Measurements from ENCODE around the gene TTC34.

TTC34 gene

DNA sequence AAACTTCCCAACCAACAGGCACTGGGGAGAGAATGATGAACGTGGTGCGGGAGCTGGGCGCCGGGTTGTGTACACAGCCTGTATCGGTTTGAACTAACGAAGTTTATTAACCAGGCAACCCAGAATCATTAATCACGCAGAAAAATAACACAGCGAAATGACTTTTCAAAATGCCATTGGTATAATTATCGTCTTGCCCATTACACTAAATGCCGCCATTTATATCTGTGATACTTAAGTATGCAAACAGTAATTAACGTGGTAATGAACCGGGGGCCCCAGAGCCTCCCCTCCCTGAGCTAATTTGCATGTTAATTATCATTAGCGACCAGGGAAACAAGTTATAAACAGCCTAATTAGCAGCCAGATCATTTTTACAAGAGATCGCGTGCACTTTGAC lies 5.1 kb upstream of the TTC34 start:
- H3K79me1 ChIP-seq (replicated peaks; ENCODE audit: low read length, poor library complexity, severe bottlenecking), result no peaks in the 10 kb centered on the region
- no peaks in the 10 kb centered on the region for H3K36me3 ChIP-seq (ENCODE audit: control insufficient read depth in 1 of 2, insufficient read depth in 2 of 2, low read depth in 1 of 2, low read length in 2 of 2)

GRCh38 chr1:2805801-2806430 lies 4.4 kb upstream of the TTC34 start:
- Histone ChIP-seq H3K36me3 (ENCODE audit: control insufficient read depth in 1 of 2, insufficient read depth in 2 of 2, low read depth in 1 of 2, low read length in 2 of 2) (no peaks in the 10 kb centered on the region), H3K27ac (ENCODE audit: low read length, poor library complexity, severe bottlenecking) (no peak overlapping the region), H3K27me3 (ENCODE audit: control insufficient read depth in 1 of 2, insufficient read depth in 1 of 2, low read length in 2 of 2) (peaks cover 0 to 11% of the 10 kb centered on the region in 2 experiments), H3K23ac (ENCODE audit: low read length in 2 of 2) (no peak overlapping the region), H2AK5ac (ENCODE audit: low read length, severe bottlenecking) (no peak overlapping the region), H2BK5ac (ENCODE audit: low read depth, low read length, poor library complexity, severe bottlenecking) (no peak overlapping the region), H3K18ac (ENCODE audit: low read depth in 1 of 2, low read length in 2 of 2) (no peak overlapping the region), H3K79me1 (replicated peaks; ENCODE audit: low read length, poor library complexity, severe bottlenecking) (no peaks in the 10 kb centered on the region), H3K4me1 (ENCODE audit: control insufficient read depth, insufficient read depth, low read depth, low read length) (no peaks in the 10 kb centered on the region), H3K4me2 (ENCODE audit: low read length, poor library complexity, severe bottlenecking) (no peak overlapping the region), H2BK12ac (ENCODE audit: low read length in 2 of 2) (no peak overlapping the region), H2AFZ (ENCODE audit: low read depth, low read length) (no peak overlapping the region), H3K9ac (ENCODE audit: low read length) (no peak overlapping the region), H4K91ac (ENCODE audit: low read length) (peak overlapping the region; percentile 43), H3K9me3 (ENCODE audit: control insufficient read depth, low read length) (no peaks in the 10 kb centered on the region), H2BK15ac (ENCODE audit: low read depth, poor library complexity, severe bottlenecking) (no peak overlapping the region), H3K4me3 (ENCODE audit: insufficient read depth in 1 of 2, low read depth in 1 of 2, low read length in 2 of 2) (peak overlapping the region in 1 of 2 experiments; percentile 16), H2BK120ac (ENCODE audit: low read depth, low read length) (no peak overlapping the region), H3K4ac (ENCODE audit: low read depth in 1 of 2, low read length in 2 of 2) (no peak overlapping the region), H4K8ac (ENCODE audit: low read length) (no peak overlapping the region), H3K14ac (ENCODE audit: low read length in 2 of 2) (no peak overlapping the region)
- no peak for DNase-seq
- 85% methylated on average over 25 of the region's 25 CpGs for WGBS

More for the DNA sequence above, 5.1 kb upstream of the TTC34 start:
- Histone ChIP-seq H3K9me3 (ENCODE audit: control insufficient read depth, low read length) (no peaks in the 10 kb centered on the region), H2BK5ac (ENCODE audit: low read depth, low read length, poor library complexity, severe bottlenecking) (no peak overlapping the region), H2BK120ac (ENCODE audit: low read depth, low read length) (no peak overlapping the region), H3K4ac (ENCODE audit: low read depth in 1 of 2, low read length in 2 of 2) (no peak overlapping the region), H2AFZ (ENCODE audit: low read depth, low read length) (no peak overlapping the region), H3K14ac (ENCODE audit: low read length in 2 of 2) (no peak overlapping the region), H3K23ac (ENCODE audit: low read length in 2 of 2) (no peak overlapping the region), H3K27me3 (ENCODE audit: control insufficient read depth in 1 of 2, insufficient read depth in 1 of 2, low read length in 2 of 2) (peaks cover 0 to 11% of the 10 kb centered on the region in 2 experiments), H3K4me2 (ENCODE audit: low read length, poor library complexity, severe bottlenecking) (no peak overlapping the region), H4K8ac (ENCODE audit: low read length) (no peak overlapping the region), H2BK12ac (ENCODE audit: low read length in 2 of 2) (no peak overlapping the region), H3K4me3 (ENCODE audit: insufficient read depth in 1 of 2, low read depth in 1 of 2, low read length in 2 of 2) (no peak overlapping the region), H2AK5ac (ENCODE audit: low read length, severe bottlenecking) (no peak overlapping the region), H3K9ac (ENCODE audit: low read length) (no peak overlapping the region), H2BK15ac (ENCODE audit: low read depth, poor library complexity, severe bottlenecking) (no peak overlapping the region), H3K4me1 (ENCODE audit: control insufficient read depth, insufficient read depth, low read depth, low read length) (no peaks in the 10 kb centered on the region), H3K27ac (ENCODE audit: low read length, poor library complexity, severe bottlenecking) (no peak overlapping the region), H4K91ac (ENCODE audit: low read length) (no peak overlapping the region), H3K18ac (ENCODE audit: low read depth in 1 of 2, low read length in 2 of 2) (no peak overlapping the region)
- no peak for DNase-seq
- 83% methylated on average over 15 of the region's 15 CpGs for WGBS

DNA sequence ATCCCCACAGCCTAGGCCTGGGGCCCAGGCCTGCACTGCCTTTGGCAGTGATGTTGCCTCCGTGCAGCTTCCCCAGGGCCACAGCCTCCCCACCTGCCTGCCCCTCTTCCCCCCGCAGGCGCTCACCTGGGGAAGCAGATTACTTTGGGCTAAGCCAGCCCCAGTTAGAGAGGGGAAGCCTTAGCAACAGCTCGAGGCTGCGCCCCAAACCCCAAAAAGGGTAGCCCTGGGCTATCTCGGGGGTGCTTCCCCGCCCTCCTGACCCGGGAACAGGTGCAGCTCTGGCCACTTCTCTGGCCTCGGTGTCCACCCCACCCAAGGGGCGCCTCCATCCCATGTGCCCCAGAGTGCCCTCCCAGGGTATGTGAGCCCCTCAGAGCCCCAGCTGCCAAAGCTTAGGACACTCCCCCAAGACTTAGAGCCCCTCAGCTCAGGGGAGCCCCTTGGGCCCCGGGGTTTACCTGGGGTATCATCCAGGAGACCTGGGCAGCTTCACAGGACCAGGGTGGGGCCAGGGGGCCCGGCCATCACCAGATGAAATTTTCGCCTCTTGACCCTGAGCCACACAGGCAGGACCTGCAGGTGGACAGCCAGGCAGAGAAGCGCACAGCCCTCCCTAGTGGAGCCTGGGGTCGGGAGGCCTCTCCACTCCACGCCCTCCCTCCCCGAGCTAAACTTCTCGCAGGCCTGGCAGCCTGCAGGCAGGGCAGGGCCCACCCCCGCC lies 3.3 kb upstream of the TTC34 start:
- Histone ChIP-seq H2AK5ac (ENCODE audit: low read length, severe bottlenecking) (no peak overlapping the region), H3K9me3 (ENCODE audit: control insufficient read depth, low read length) (no peaks in the 10 kb centered on the region), H3K27ac (ENCODE audit: low read length, poor library complexity, severe bottlenecking) (no peak overlapping the region), H3K23ac (ENCODE audit: low read length in 2 of 2) (no peak overlapping the region), H2AFZ (ENCODE audit: low read depth, low read length) (no peak overlapping the region), H3K4ac (ENCODE audit: low read depth in 1 of 2, low read length in 2 of 2) (no peak overlapping the region), H3K4me2 (ENCODE audit: low read length, poor library complexity, severe bottlenecking) (no peak overlapping the region), H2BK120ac (ENCODE audit: low read depth, low read length) (no peak overlapping the region), H3K36me3 (ENCODE audit: control insufficient read depth in 1 of 2, insufficient read depth in 2 of 2, low read depth in 1 of 2, low read length in 2 of 2) (no peaks in the 10 kb centered on the region), H3K79me1 (replicated peaks; ENCODE audit: low read length, poor library complexity, severe bottlenecking) (no peaks in the 10 kb centered on the region), H3K4me3 (ENCODE audit: insufficient read depth in 1 of 2, low read depth in 1 of 2, low read length in 2 of 2) (no peak overlapping the region), H4K91ac (ENCODE audit: low read length) (no peak overlapping the region), H2BK5ac (ENCODE audit: low read depth, low read length, poor library complexity, severe bottlenecking) (no peak overlapping the region), H3K27me3 (ENCODE audit: control insufficient read depth in 1 of 2, insufficient read depth in 1 of 2, low read length in 2 of 2) (peaks cover 0 to 11% of the 10 kb centered on the region in 2 experiments), H2BK12ac (ENCODE audit: low read length in 2 of 2) (no peak overlapping the region), H3K4me1 (ENCODE audit: control insufficient read depth, insufficient read depth, low read depth, low read length) (no peaks in the 10 kb centered on the region), H4K8ac (ENCODE audit: low read length) (no peak overlapping the region), H3K9ac (ENCODE audit: low read length) (no peak overlapping the region), H3K18ac (ENCODE audit: low read depth in 1 of 2, low read length in 2 of 2) (no peak overlapping the region), H3K14ac (ENCODE audit: low read length in 2 of 2) (no peak overlapping the region), H2BK15ac (ENCODE audit: low read depth, poor library complexity, severe bottlenecking) (no peak overlapping the region)
- WGBS, result 85% methylated on average over 19 of the region's 19 CpGs
- DNase-seq, result no peak

DNA sequence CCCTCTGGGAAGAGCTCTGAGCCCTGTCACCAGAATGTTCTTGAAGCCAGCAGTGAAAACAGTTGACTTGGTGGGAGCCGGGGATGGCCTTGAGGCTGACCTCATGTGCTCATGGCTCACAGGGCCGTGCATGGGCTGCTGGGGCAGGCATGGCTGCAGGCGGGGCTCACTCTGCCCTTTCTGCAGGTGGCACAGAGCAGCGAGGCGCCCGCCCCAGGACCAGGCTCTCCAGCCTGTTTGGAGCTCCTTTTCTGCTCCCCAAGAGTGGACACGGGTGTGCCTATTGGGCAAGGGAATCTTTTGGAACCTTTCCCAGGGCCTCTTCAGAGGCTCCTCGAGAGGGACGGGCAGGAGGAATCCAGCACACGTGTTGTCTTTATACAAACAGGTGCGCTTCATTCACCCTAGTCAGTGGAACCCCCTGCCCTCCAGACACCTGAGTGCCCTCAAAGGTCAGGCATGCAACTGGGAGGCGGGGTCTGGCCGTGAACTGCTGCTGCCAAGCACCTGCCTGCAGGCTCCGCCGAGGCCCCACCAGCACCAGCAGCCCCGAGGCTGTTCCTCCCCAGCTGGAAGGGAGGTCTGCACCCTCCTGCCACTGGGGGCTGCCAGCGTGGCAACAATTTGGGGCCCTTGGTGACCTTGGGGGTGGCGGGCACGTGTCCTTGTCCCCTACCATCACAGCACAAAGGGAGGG lies 2.6 kb upstream of the TTC34 start:
- H2BK12ac ChIP-seq (ENCODE audit: low read length in 2 of 2), result no peak overlapping the region
- 78% methylated on average over 19 of the region's 19 CpGs for WGBS
- no peaks in the 10 kb centered on the region for H3K9me3 ChIP-seq (ENCODE audit: control insufficient read depth, low read length)
- peaks cover 0 to 11% of the 10 kb centered on the region in 2 experiments for H3K27me3 ChIP-seq (ENCODE audit: control insufficient read depth in 1 of 2, insufficient read depth in 1 of 2, low read length in 2 of 2)
- H2AFZ ChIP-seq (ENCODE audit: low read depth, low read length), result no peak overlapping the region
- no peak for DNase-seq
- H3K23ac ChIP-seq (ENCODE audit: low read length in 2 of 2), result no peak overlapping the region
- no peaks in the 10 kb centered on the region for H3K79me1 ChIP-seq (replicated peaks; ENCODE audit: low read length, poor library complexity, severe bottlenecking)
- H3K36me3 ChIP-seq (ENCODE audit: control insufficient read depth in 1 of 2, insufficient read depth in 2 of 2, low read depth in 1 of 2, low read length in 2 of 2), result no peaks in the 10 kb centered on the region
- H3K4me2 ChIP-seq (ENCODE audit: low read length, poor library complexity, severe bottlenecking), result no peak overlapping the region
- H3K18ac ChIP-seq (ENCODE audit: low read depth in 1 of 2, low read length in 2 of 2), result no peak overlapping the region
- no peak overlapping the region for H4K91ac ChIP-seq (ENCODE audit: low read length)
- H3K14ac ChIP-seq (ENCODE audit: low read length in 2 of 2), result no peak overlapping the region
- no peak overlapping the region for H2BK15ac ChIP-seq (ENCODE audit: low read depth, poor library complexity, severe bottlenecking)
- H3K27ac ChIP-seq (ENCODE audit: low read length, poor library complexity, severe bottlenecking), result no peak overlapping the region
- no peak overlapping the region for H3K9ac ChIP-seq (ENCODE audit: low read length)
- no peak overlapping the region for H2BK120ac ChIP-seq (ENCODE audit: low read depth, low read length)
- H2BK5ac ChIP-seq (ENCODE audit: low read depth, low read length, poor library complexity, severe bottlenecking), result no peak overlapping the region
- no peak overlapping the region for H4K8ac ChIP-seq (ENCODE audit: low read length)
- H3K4me3 ChIP-seq (ENCODE audit: insufficient read depth in 1 of 2, low read depth in 1 of 2, low read length in 2 of 2), result no peak overlapping the region
- no peak overlapping the region for H3K4ac ChIP-seq (ENCODE audit: low read depth in 1 of 2, low read length in 2 of 2)
- H3K4me1 ChIP-seq (ENCODE audit: control insufficient read depth, insufficient read depth, low read depth, low read length), result no peaks in the 10 kb centered on the region
- no peak overlapping the region for H2AK5ac ChIP-seq (ENCODE audit: low read length, severe bottlenecking)

All from mesenchymal stem cell (in vitro differentiated cells and primary cell).